ENCODE data around the gene GAD2.

The GAD2 gene

GRCh38 chr10:26216585-26217395 is at the start of gene GAD2:
Gene GAD2, plus strand, starts transcription at chr10:26216774. Its CDS starts 36 bp downstream, at chr10:26216810.
- DNase-seq = no peak

DNA sequence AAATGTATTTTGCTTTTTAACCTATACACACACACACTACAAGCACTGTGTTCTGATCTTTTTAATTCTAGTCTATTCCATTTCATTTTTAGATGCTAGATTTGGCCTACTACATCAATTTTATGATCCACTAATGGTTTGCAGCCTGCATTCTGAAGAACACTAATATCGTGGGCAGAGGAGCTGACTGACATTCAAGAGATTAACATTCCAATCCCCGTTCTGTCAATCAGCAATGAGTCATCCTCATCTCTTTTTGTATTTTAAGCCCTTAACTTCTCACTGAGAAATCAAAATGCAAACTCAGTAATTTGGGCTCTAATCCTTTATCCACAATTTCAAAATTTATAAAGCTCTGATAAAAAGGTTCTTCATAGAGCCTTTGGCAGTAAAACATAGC is 47.1 kb upstream of the GAD2 start:
- DNase-seq = no peak

DNA sequence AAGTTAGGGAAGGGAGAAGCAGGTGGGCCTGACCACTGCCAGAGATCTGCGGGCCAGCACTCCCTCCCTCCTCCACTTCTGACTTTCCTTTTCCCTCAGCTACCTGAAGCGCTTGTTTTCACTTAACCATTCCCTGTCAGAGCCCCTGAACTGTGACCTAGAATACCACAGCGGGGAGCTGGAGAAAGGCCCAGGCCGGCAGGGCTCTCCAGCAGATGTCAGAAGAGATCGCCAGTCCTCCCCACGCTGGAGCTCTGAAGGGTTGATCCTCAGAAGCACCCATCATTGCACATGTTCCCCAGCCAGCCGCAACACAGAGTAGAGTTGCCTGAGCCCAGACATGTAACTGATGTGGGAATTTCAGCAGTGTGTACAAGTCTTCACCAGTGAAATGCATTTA is 44.4 kb upstream of the GAD2 start:
- DNase-seq = no peak

- no peak for DNase-seq
These were observed 42.7 kb upstream of the GAD2 start for GRCh38 chr10:26173837-26174236.

GRCh38 chr10:26177341-26177740 is 39.2 kb upstream of the GAD2 start:
- DNase-seq = no peak

DNA sequence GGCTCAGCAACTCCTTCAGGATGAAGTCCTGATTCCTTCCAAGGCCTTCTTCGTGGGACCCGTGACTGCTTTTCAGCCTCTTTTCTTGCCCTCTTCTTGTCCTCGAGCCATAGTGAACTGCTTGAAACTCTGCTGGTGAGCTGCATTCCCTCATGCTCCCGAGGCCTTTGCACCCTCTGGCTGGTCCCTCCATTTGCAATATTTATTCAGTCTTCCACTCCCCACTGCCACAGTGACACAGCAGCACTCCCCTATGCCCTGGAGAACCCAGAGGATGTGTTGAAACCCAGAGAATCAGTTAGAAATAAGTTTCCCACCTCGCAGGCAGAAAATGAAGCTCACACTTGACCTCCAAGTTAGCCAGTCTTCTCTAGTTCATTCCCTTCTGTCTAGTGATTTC is 22.3 kb upstream of the GAD2 start:
- no peak for DNase-seq

- DNase-seq = no peak
These were observed 19.3 kb upstream of the GAD2 start for GRCh38 chr10:26197248-26197647.

- no peak for DNase-seq
These were observed 18.5 kb upstream of the GAD2 start for GRCh38 chr10:26198119-26198518.

- no peak for DNase-seq
These were observed 16.7 kb upstream of the GAD2 start for GRCh38 chr10:26199841-26200240.

DNA sequence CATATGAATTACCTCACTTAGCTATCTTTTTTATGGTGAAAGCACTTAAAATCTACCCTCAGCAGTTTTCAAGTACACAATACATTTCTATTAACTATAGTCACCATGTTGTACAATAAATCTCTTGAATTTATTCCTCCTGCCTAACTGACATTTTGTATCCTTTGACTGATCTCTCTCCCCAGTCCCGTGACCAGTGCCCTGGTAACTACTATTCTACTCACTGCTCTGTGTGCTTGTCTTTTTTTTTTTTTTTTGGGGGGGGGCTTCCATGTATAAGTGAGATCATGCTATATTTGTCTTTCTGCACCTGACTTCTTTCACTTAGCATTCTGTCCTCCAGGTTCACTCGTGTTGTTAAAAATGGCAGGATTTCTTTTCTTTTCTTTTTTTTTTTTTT is 11.4 kb upstream of the GAD2 start:
- DNase-seq = no peak

DNA sequence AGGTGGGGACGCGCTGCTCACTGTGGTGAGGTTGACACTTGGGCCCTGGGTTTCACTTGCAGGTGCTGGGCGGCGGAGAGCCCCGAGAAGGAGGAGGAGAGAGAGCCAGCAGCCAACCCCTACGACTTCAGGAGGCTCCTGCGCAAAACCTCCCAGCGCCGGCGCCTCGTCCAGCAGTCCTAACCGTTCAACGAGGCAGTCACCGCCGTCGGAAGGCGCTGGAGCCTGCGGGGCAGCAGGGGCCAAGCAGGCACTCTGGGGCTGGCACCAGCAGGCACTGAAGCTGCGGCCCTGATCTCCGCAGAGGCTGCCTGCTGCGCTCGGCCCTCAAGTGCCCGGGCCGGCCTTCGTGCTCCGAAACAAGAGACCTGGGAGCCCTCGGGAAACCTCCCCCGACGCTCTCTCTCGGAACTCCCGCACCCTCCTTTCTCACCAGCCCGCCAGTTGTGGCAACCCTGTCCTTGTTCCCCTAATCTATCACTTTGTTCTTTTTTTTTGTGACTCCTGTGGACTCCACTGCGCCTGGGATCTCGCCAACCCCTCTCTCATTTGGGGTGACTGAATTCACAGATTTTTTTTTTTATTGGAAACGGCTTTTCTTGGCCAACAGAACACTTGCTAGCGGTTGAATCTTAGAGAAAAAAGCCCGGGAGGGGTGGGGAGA is 4.7 kb upstream of the GAD2 start:
- DNase-seq = no peak

DNA sequence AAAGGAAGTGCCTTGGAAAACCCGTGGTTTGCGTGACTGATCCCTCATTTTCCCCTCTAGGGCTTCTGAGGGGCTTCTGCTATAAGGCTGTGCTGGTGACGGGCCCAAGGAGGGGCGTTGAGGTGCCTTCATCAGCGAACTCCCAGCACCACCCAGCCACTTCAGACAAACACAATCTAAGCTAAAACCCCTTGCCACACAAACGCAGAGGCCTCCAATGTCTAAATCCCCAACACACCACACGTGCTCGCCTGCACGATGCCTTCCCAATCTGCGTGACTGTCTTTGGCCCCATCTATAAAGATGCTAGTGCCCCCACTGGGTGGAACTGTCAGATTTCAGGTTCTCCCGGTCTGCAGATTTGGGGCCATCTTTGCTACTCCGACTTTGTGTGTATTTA is 4.1 kb upstream of the GAD2 start:
- no peak for DNase-seq

- no peak for DNase-seq
These were observed 3.3 kb upstream of the GAD2 start for GRCh38 chr10:26213157-26213800.

GRCh38 chr10:26214004-26214403 is 2.6 kb upstream of the GAD2 start:
- no peak for DNase-seq

- no peak for DNase-seq
These were observed 1.8 kb upstream of the GAD2 start for GRCh38 chr10:26214551-26215395.

- no peak for DNase-seq
These were observed 1.1 kb upstream of the GAD2 start for GRCh38 chr10:26215396-26215934.

GRCh38 chr10:26215935-26216584 is 514 bp upstream of the GAD2 start:
- DNase-seq = no peak

- DNase-seq = no peak
These were observed 967 bp downstream of the GAD2 start for GRCh38 chr10:26217396-26218086.

DNA sequence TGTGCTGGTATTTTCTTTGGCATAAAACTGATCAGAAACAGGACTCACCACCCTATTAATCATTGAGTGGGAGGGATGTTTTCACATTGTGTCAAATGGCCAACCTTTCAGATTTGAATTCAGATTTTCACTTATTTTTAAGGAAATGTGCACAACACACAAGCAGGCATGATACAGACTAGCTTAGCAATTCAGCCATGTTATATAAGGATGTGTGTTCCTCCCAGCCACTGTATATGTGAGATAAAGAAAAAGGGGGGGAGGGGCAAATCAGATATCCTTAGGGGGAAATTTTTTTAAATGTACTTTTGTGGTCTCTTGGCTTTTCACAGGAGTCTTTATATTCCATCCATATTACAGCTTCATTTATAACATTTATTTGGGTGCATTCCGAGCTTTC is 3.1 kb downstream of the GAD2 start:
- no peak for DNase-seq

- DNase-seq = no peak
These were observed 4.3 kb downstream of the GAD2 start for GRCh38 chr10:26220901-26221300.

DNA sequence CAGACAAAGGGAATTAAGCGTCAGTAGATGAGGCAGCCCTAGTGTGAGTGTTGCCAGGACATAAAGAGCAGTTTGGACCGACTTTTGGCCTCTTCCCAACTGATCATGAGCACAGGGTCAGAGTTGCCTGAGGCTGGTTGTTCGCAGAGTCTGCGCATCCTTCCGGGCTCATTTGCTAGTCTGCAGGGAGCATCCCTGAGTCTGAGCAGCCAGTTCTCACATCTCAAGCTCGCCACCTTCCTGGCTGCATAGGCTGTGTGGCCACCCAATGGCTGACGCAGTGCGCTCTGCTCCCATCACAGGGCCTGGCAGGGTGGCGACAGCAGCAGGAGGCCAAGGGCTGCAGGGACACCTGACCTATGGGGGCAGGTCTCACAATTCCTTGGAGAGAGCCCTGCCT is 5.0 kb downstream of the GAD2 start:
- no peak for DNase-seq

GRCh38 chr10:26222563-26222962 is 6.0 kb downstream of the GAD2 start:
- DNase-seq = no peak
